ENCODE results near the gene LRP1B. TPM values are rescaled to one million over a fixed set of nuclear protein-coding genes. Genes with fewer than 3 reads are reported as not detected.

The LRP1B gene
- total and polyA plus RNA-seq, 5 donors from 2014 or later = not detected

GRCh38 chr2:140363131-140363530 is 1767.7 kb downstream of the LRP1B start:
- ATAC-seq (ENCODE audit: low read depth in 2 of 2) (no peak), DNase-seq (no peak)
- no peaks in the 10 kb centered on the region for H3K4me1 Mint-ChIP-seq
- peaks cover 0 to 19% (median 8%) of the 10 kb centered on the region in 7 donors for H3K9me3 Mint-ChIP-seq
- H3K9me3 ChIP-seq (ENCODE audit: control insufficient read depth in 2 of 2, low read length in 2 of 2) = peaks cover 0 to 5% of the 10 kb centered on the region in 2 experiments
- no peaks in the 10 kb centered on the region for H3K36me3 ChIP-seq (ENCODE audit: control insufficient read depth, insufficient read depth, low read length)
- no peak overlapping the region for H3K27ac ChIP-seq (ENCODE audit: insufficient read depth, low read length, poor library complexity, severe bottlenecking)
- no peaks in the 10 kb centered on the region for H3K27me3 Mint-ChIP-seq
- H3K4me3 ChIP-seq (ENCODE audit: low read depth, low read length) = no peak overlapping the region
- no peaks in the 10 kb centered on the region for H3K27me3 ChIP-seq (ENCODE audit: control insufficient read depth, insufficient read depth, low read length)
- H3K4me3 Mint-ChIP-seq = no peak overlapping the region
- no peaks in the 10 kb centered on the region for H3K36me3 Mint-ChIP-seq
- H3K4me1 ChIP-seq (ENCODE audit: control insufficient read depth, insufficient read depth, low read length, poor library complexity, severe bottlenecking) = no peaks in the 10 kb centered on the region
- no peak overlapping the region for H3K27ac Mint-ChIP-seq

DNA sequence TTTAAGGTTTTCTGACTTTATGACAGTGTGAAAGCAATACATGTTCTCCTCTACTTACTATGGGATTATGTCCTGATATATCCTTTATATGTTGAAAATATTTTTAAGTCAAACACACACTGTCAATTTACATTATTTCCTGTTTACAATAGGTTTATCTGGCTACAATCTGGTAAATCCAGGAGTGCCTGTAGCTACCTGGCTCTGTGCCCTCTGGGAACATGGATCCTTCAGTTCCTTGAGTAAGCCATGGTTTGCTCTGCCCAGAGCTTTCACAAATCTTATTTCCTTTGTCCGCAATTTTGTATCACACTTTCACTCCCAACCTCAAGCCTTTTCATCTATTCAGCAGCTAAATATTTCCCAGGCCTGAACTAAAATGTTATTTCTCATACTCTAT is 1768.5 kb downstream of the LRP1B start:
- no peak for DNase-seq
- ATAC-seq (ENCODE audit: low read depth in 2 of 2) = no peak
- no peaks in the 10 kb centered on the region for H3K4me1 Mint-ChIP-seq
- H3K27me3 Mint-ChIP-seq = no peaks in the 10 kb centered on the region
- Histone ChIP-seq H3K4me3 (ENCODE audit: low read depth, low read length) (no peak overlapping the region), H3K9me3 (ENCODE audit: control insufficient read depth in 2 of 2, low read length in 2 of 2) (peaks cover 0 to 5% of the 10 kb centered on the region in 2 experiments), H3K27ac (ENCODE audit: insufficient read depth, low read length, poor library complexity, severe bottlenecking) (no peak overlapping the region), H3K36me3 (ENCODE audit: control insufficient read depth, insufficient read depth, low read length) (no peaks in the 10 kb centered on the region), H3K4me1 (ENCODE audit: control insufficient read depth, insufficient read depth, low read length, poor library complexity, severe bottlenecking) (no peaks in the 10 kb centered on the region), H3K27me3 (ENCODE audit: control insufficient read depth, insufficient read depth, low read length) (no peaks in the 10 kb centered on the region)
- H3K27ac Mint-ChIP-seq = no peak overlapping the region
- H3K36me3 Mint-ChIP-seq = no peaks in the 10 kb centered on the region
- H3K9me3 Mint-ChIP-seq = peaks cover 0 to 19% (median 8%) of the 10 kb centered on the region in 7 donors
- H3K4me3 Mint-ChIP-seq = no peak overlapping the region

DNA sequence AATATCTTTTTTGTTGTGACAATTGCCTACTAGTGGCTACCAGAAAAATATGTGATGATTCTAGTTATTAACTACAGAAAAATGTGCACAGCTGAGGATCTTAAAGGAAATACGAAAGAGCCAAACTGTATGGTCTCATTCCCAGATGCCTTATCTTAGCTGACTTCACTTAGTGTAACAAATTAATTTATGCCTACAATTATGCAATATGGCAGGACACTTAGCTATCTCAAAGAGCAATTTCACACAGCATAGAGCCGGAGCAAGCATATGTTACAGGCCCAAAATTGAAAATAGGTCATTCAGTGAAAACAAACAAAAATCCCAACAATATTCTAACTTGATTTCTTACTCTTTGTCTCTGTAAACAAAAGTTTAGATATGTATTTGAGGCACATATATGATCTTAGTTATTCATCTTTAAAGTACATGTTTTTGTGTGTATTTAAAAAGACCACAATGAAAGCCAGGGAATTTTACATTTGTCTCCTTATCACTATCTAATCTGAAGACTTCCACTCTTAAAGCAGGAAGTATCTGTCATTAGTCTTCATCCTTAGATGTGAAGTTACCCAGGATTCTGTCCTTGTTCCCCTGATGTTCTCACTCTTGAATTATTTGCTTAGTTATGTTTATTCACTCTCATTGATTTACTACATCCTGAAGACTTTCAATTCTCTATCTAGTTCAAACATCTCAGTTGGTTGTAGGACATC is 1771.6 kb downstream of the LRP1B start:
- no peak overlapping the region for H3K4me3 Mint-ChIP-seq
- Histone ChIP-seq H3K4me1 (ENCODE audit: control insufficient read depth, insufficient read depth, low read length, poor library complexity, severe bottlenecking) (no peaks in the 10 kb centered on the region), H3K27me3 (ENCODE audit: control insufficient read depth, insufficient read depth, low read length) (no peaks in the 10 kb centered on the region), H3K4me3 (ENCODE audit: low read depth, low read length) (no peak overlapping the region), H3K9me3 (ENCODE audit: control insufficient read depth in 2 of 2, low read length in 2 of 2) (peaks cover under 1 to 2% of the 10 kb centered on the region in 2 experiments), H3K36me3 (ENCODE audit: control insufficient read depth, insufficient read depth, low read length) (no peaks in the 10 kb centered on the region), H3K27ac (ENCODE audit: insufficient read depth, low read length, poor library complexity, severe bottlenecking) (no peak overlapping the region)
- no peak overlapping the region for H3K27ac Mint-ChIP-seq
- no peak for DNase-seq
- no peaks in the 10 kb centered on the region for H3K36me3 Mint-ChIP-seq
- peaks cover 0 to 5% (median 0%) of the 10 kb centered on the region in 7 donors for H3K9me3 Mint-ChIP-seq
- no peaks in the 10 kb centered on the region for H3K27me3 Mint-ChIP-seq
- no peaks in the 10 kb centered on the region for H3K4me1 Mint-ChIP-seq
- ATAC-seq (ENCODE audit: low read depth in 2 of 2) = no peak

DNA sequence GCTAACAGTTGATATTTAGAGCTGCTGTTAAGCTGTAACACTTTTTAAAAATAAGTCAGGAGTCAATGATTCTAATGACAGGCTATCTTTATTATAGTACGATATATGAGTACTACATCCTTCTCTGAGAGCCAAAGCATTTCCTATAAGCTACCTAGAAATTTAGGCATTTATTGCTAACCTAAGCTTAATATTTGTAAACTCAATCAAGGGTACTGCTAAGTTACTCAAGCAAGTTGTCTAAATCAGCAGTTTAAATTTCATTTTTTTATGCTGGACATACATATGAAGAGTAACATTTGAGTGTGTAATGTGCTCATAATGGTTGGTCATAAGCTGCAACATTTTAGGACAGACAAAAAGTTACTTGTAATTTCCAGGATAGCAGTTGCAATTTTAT is 1774.1 kb downstream of the LRP1B start:
- Histone ChIP-seq H3K36me3 (ENCODE audit: control insufficient read depth, insufficient read depth, low read length) (no peaks in the 10 kb centered on the region), H3K27ac (ENCODE audit: insufficient read depth, low read length, poor library complexity, severe bottlenecking) (no peak overlapping the region), H3K27me3 (ENCODE audit: control insufficient read depth, insufficient read depth, low read length) (no peaks in the 10 kb centered on the region), H3K4me1 (ENCODE audit: control insufficient read depth, insufficient read depth, low read length, poor library complexity, severe bottlenecking) (no peaks in the 10 kb centered on the region), H3K4me3 (ENCODE audit: low read depth, low read length) (no peak overlapping the region), H3K9me3 (ENCODE audit: control insufficient read depth in 2 of 2, low read length in 2 of 2) (peaks cover 2 to 6% of the 10 kb centered on the region in 2 experiments)
- no peak overlapping the region for H3K27ac Mint-ChIP-seq
- DNase-seq (no peak), ATAC-seq (ENCODE audit: low read depth in 2 of 2) (no peak)
- H3K4me3 Mint-ChIP-seq = no peak overlapping the region
- no peaks in the 10 kb centered on the region for H3K36me3 Mint-ChIP-seq
- no peaks in the 10 kb centered on the region for H3K4me1 Mint-ChIP-seq
- peaks cover 0 to 5% (median 0%) of the 10 kb centered on the region in 7 donors for H3K9me3 Mint-ChIP-seq
- no peaks in the 10 kb centered on the region for H3K27me3 Mint-ChIP-seq

- DNase-seq (no peak), ATAC-seq (ENCODE audit: low read depth in 2 of 2) (no peak)
- H3K27me3 Mint-ChIP-seq = no peaks in the 10 kb centered on the region
- peaks cover 0 to 6% (median 0%) of the 10 kb centered on the region in 7 donors for H3K9me3 Mint-ChIP-seq
- H3K36me3 ChIP-seq (ENCODE audit: control insufficient read depth, insufficient read depth, low read length) = no peaks in the 10 kb centered on the region
- no peak overlapping the region for H3K27ac Mint-ChIP-seq
- no peaks in the 10 kb centered on the region for H3K4me1 ChIP-seq (ENCODE audit: control insufficient read depth, insufficient read depth, low read length, poor library complexity, severe bottlenecking)
- no peaks in the 10 kb centered on the region for H3K36me3 Mint-ChIP-seq
- no peak overlapping the region for H3K4me3 ChIP-seq (ENCODE audit: low read depth, low read length)
- H3K27ac ChIP-seq (ENCODE audit: insufficient read depth, low read length, poor library complexity, severe bottlenecking) = no peak overlapping the region
- H3K27me3 ChIP-seq (ENCODE audit: control insufficient read depth, insufficient read depth, low read length) = no peaks in the 10 kb centered on the region
- H3K9me3 ChIP-seq (ENCODE audit: control insufficient read depth in 2 of 2, low read length in 2 of 2) = peaks cover 2 to 6% of the 10 kb centered on the region in 2 experiments
- H3K4me3 Mint-ChIP-seq = no peak overlapping the region
- H3K4me1 Mint-ChIP-seq = no peaks in the 10 kb centered on the region
Observed at GRCh38 chr2:140355511-140356090, 1775.2 kb downstream of the LRP1B start.

GRCh38 chr2:140354544-140354943 is 1776.3 kb downstream of the LRP1B start:
- DNase-seq = no peak
- no peak overlapping the region for H3K4me3 Mint-ChIP-seq
- no peaks in the 10 kb centered on the region for H3K27me3 Mint-ChIP-seq
- H3K36me3 ChIP-seq (ENCODE audit: control insufficient read depth, insufficient read depth, low read length) = no peaks in the 10 kb centered on the region
- H3K9me3 Mint-ChIP-seq = peaks cover 0 to 8% (median 1%) of the 10 kb centered on the region in 7 donors
- no peaks in the 10 kb centered on the region for H3K27me3 ChIP-seq (ENCODE audit: control insufficient read depth, insufficient read depth, low read length)
- ATAC-seq (ENCODE audit: low read depth in 2 of 2) = no peak
- no peaks in the 10 kb centered on the region for H3K4me1 Mint-ChIP-seq
- H3K36me3 Mint-ChIP-seq = no peaks in the 10 kb centered on the region
- H3K4me1 ChIP-seq (ENCODE audit: control insufficient read depth, insufficient read depth, low read length, poor library complexity, severe bottlenecking) = no peaks in the 10 kb centered on the region
- no peak overlapping the region for H3K4me3 ChIP-seq (ENCODE audit: low read depth, low read length)
- H3K9me3 ChIP-seq (ENCODE audit: control insufficient read depth in 2 of 2, low read length in 2 of 2) = peaks cover 2 to 6% of the 10 kb centered on the region in 2 experiments
- H3K27ac Mint-ChIP-seq = no peak overlapping the region
- H3K27ac ChIP-seq (ENCODE audit: insufficient read depth, low read length, poor library complexity, severe bottlenecking) = no peak overlapping the region

DNA sequence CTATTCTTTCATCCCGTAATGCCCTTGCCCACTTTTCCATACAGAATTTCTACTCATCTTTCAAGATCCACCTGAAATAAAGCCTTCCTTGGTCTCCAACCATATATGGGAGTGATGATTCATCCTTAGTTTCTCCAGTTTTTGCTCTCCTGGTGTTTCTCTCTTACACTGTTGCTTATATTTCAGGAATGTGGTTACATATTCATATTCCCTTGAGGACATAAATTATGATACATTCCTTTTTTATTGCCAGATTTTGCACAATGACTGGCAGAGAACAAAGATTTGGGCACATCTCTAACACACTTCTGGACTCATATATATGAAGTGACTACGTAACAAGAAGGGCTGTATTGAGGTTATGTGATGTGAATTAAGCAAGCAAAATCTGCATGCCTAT is 1777.3 kb downstream of the LRP1B start:
- H3K36me3 Mint-ChIP-seq = no peaks in the 10 kb centered on the region
- H3K27me3 ChIP-seq (ENCODE audit: control insufficient read depth, insufficient read depth, low read length) = no peaks in the 10 kb centered on the region
- no peaks in the 10 kb centered on the region for H3K4me1 Mint-ChIP-seq
- peaks cover 0 to 8% (median 1%) of the 10 kb centered on the region in 7 donors for H3K9me3 Mint-ChIP-seq
- no peaks in the 10 kb centered on the region for H3K27me3 Mint-ChIP-seq
- no peaks in the 10 kb centered on the region for H3K4me1 ChIP-seq (ENCODE audit: control insufficient read depth, insufficient read depth, low read length, poor library complexity, severe bottlenecking)
- no peak for DNase-seq
- no peak overlapping the region for H3K4me3 Mint-ChIP-seq
- no peak overlapping the region for H3K27ac Mint-ChIP-seq
- no peak for ATAC-seq (ENCODE audit: low read depth in 2 of 2)
- H3K9me3 ChIP-seq (ENCODE audit: control insufficient read depth in 2 of 2, low read length in 2 of 2) = peaks cover 2 to 6% of the 10 kb centered on the region in 2 experiments
- no peaks in the 10 kb centered on the region for H3K36me3 ChIP-seq (ENCODE audit: control insufficient read depth, insufficient read depth, low read length)
- no peak overlapping the region for H3K27ac ChIP-seq (ENCODE audit: insufficient read depth, low read length, poor library complexity, severe bottlenecking)
- H3K4me3 ChIP-seq (ENCODE audit: low read depth, low read length) = no peak overlapping the region

DNA sequence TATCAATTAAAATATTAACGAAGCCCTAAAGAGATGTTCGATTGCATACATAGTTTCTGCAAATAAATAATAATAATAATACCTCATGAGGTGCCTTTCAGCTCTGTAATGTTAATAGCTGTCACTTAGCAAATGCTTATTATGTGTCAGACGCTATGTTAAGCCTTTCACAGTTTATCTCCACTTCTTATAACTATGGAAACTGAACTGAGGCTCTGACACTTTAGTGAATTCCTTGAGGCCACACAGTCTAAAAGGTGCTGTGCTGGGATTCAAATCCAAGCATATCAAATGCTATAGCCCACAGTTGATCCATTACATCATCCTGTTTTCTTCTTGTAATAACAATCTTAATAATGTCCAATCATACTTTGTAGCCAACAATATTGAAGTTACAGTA is 1779.1 kb downstream of the LRP1B start:
- H3K27me3 Mint-ChIP-seq = no peaks in the 10 kb centered on the region
- no peak for ATAC-seq (ENCODE audit: low read depth in 2 of 2)
- no peaks in the 10 kb centered on the region for H3K4me1 Mint-ChIP-seq
- no peaks in the 10 kb centered on the region for H3K4me1 ChIP-seq (ENCODE audit: control insufficient read depth, insufficient read depth, low read length, poor library complexity, severe bottlenecking)
- H3K4me3 Mint-ChIP-seq = no peak overlapping the region
- H3K9me3 ChIP-seq (ENCODE audit: control insufficient read depth in 2 of 2, low read length in 2 of 2) = peaks cover 2 to 6% of the 10 kb centered on the region in 2 experiments
- H3K36me3 ChIP-seq (ENCODE audit: control insufficient read depth, insufficient read depth, low read length) = no peaks in the 10 kb centered on the region
- no peak overlapping the region for H3K4me3 ChIP-seq (ENCODE audit: low read depth, low read length)
- H3K27ac ChIP-seq (ENCODE audit: insufficient read depth, low read length, poor library complexity, severe bottlenecking) = no peak overlapping the region
- H3K27ac Mint-ChIP-seq = no peak overlapping the region
- peaks cover 0 to 12% (median 1%) of the 10 kb centered on the region in 7 donors for H3K9me3 Mint-ChIP-seq
- no peaks in the 10 kb centered on the region for H3K36me3 Mint-ChIP-seq
- DNase-seq = no peak
- H3K27me3 ChIP-seq (ENCODE audit: control insufficient read depth, insufficient read depth, low read length) = no peaks in the 10 kb centered on the region

Data from CD4-positive, CD25-positive, alpha-beta regulatory T cell (primary cell).